HEK293 (cell line): Measurements from ENCODE around the gene RSKR.
A peak's percentile ranks its signal among the peaks of the same experiment; 100 is the strongest.

ENCODE experiments used
- CTCF ChIA-PET: fragments of 350-600 bp; formaldehyde crosslinking; extraction: SDS; loops from one replicate; lab custom pipeline; 2021; ENCODE audit warnings: antibody characterized with exemption; lab: Yijun Ruan, JAX
- POLR2A ChIA-PET: fragments of 300-600 bp; formaldehyde crosslinking; extraction: SDS; loops from one replicate; lab custom pipeline; 2020; ENCODE audit warnings: antibody characterized with exemption, inconsistent platforms; lab: Yijun Ruan, JAX
- H3K27ac ChIP-seq: fragments of 200-500 bp; sonication (Bioruptor generic); 2 replicates; pipeline ENCODE4 v1.5.1; 2014; ENCODE audit warnings: low read depth, low read length, control low read depth, inconsistent platforms; ENCODE audit errors: extremely low read depth
- H3K36me3 ChIP-seq, 2 experiments: fragments of 200-500 bp in 1 of 2; sonication (Bioruptor generic) in 1 of 2; 1 replicate in 1 of 2; 2 replicates in 1 of 2; pipeline ENCODE4 v1.5.1; 2014 to 2017; ENCODE audit warnings: inconsistent platforms in 2 of 2, low read length in 2 of 2; ENCODE audit not compliant: control insufficient read depth in 2 of 2, insufficient read depth in 1 of 2
- H3K4me1 ChIP-seq: fragments of 200-500 bp; sonication (Bioruptor generic); 2 replicates; pipeline ENCODE4 v1.5.1; 2014; ENCODE audit warnings: mild to moderate bottlenecking, low read length, inconsistent platforms; ENCODE audit not compliant: control insufficient read depth, insufficient read depth
- H3K4me3 ChIP-seq: 2 replicates; pipeline ENCODE4 v1.5.1; 2011; ENCODE audit warnings: low read depth, mild to moderate bottlenecking, control low read depth, low read length, moderate library complexity
- H3K9me3 ChIP-seq: fragments of 200-500 bp; sonication (Bioruptor generic); 2 replicates; pipeline ENCODE4 v1.5.1; 2014; ENCODE audit warnings: low read depth, low read length, inconsistent platforms; ENCODE audit not compliant: control insufficient read depth, insufficient read depth
- BCL11B ChIP-seq: fragments of 450-650 bp; formaldehyde crosslinking; IDR thresholded peaks from 2 replicates; pipeline ENCODE4 v1.5.1; 2016; ENCODE audit warnings: low read depth, missing biosample characterization, missing genetic modification characterization
- FEZF1 ChIP-seq: fragments of 450-650 bp; formaldehyde crosslinking; IDR thresholded peaks from 2 replicates; pipeline ENCODE4 v1.5.1; 2016; ENCODE audit warnings: missing biosample characterization, missing genetic modification characterization
- GFI1B ChIP-seq: fragments of 450-650 bp; formaldehyde crosslinking; IDR thresholded peaks from 2 replicates; pipeline ENCODE4 v1.5.1; 2016; ENCODE audit warnings: missing biosample characterization, missing genetic modification characterization
- MEIS1 ChIP-seq: sonication (generic); formaldehyde crosslinking; IDR thresholded peaks from 2 replicates; pipeline ENCODE4 v1.8.1; 2022; ENCODE audit warnings: missing genetic modification reagents, mild to moderate bottlenecking, borderline replicate concordance
- OVOL3 ChIP-seq: fragments of 450-650 bp; formaldehyde crosslinking; IDR thresholded peaks from 2 replicates; pipeline ENCODE4 v1.5.1; 2016; ENCODE audit warnings: missing biosample characterization, missing genetic modification characterization
- RBAK ChIP-seq: fragments of 450-650 bp; formaldehyde crosslinking; IDR thresholded peaks from 2 replicates; pipeline ENCODE4 v1.5.1; 2016; ENCODE audit warnings: missing biosample characterization, missing genetic modification characterization
- SCRT1 ChIP-seq: fragments of 450-650 bp; formaldehyde crosslinking; IDR thresholded peaks from 2 replicates; pipeline ENCODE4 v1.5.1; 2016; ENCODE audit warnings: missing biosample characterization, missing genetic modification characterization, borderline replicate concordance
- SCRT2 ChIP-seq: fragments of 450-650 bp; formaldehyde crosslinking; IDR thresholded peaks from 2 replicates; pipeline ENCODE4 v1.5.1; 2016; ENCODE audit warnings: missing biosample characterization, missing genetic modification characterization
- TSHZ1 ChIP-seq: fragments of 450-650 bp; formaldehyde crosslinking; IDR thresholded peaks from 2 replicates; pipeline ENCODE4 v1.5.1; 2016; ENCODE audit warnings: missing biosample characterization, missing genetic modification characterization, borderline replicate concordance
- YY1 ChIP-seq: fragments of 450-650 bp; formaldehyde crosslinking; IDR thresholded peaks from 2 replicates; pipeline ENCODE4 v1.5.1; 2018; ENCODE audit warnings: missing biosample characterization, missing genetic modification characterization
- ZBTB26 ChIP-seq: fragments of 450-650 bp; formaldehyde crosslinking; optimal IDR thresholded peaks from 2 replicates; pipeline ENCODE3; 2016; ENCODE audit warnings: missing biosample characterization, mild to moderate bottlenecking, missing genetic modification characterization
- ZBTB7A ChIP-seq: fragments of 450-650 bp; formaldehyde crosslinking; IDR thresholded peaks from 2 replicates; pipeline ENCODE4 v1.5.1; 2016; ENCODE audit warnings: low read depth, missing biosample characterization, missing genetic modification characterization
- ZNF133 ChIP-seq: fragments of 450-650 bp; formaldehyde crosslinking; IDR thresholded peaks from 2 replicates; pipeline ENCODE4 v1.5.1; 2016; ENCODE audit warnings: missing biosample characterization, missing genetic modification characterization
- ZNF146 ChIP-seq: fragments of 450-650 bp; formaldehyde crosslinking; IDR thresholded peaks from 2 replicates; pipeline ENCODE4 v1.5.1; 2016; ENCODE audit warnings: missing biosample characterization, missing genetic modification characterization
- ZNF37A ChIP-seq: fragments of 450-650 bp; IDR thresholded peaks from 2 replicates; pipeline ENCODE4 v1.5.1; 2018; ENCODE audit warnings: missing biosample characterization, missing genetic modification characterization
- ZNF391 ChIP-seq: fragments of 450-650 bp; formaldehyde crosslinking; IDR thresholded peaks from 2 replicates; pipeline ENCODE4 v1.5.1; 2016; ENCODE audit warnings: low read depth, missing biosample characterization, missing genetic modification characterization, borderline replicate concordance
- ZNF449 ChIP-seq: fragments of 450-650 bp; formaldehyde crosslinking; IDR thresholded peaks from 2 replicates; pipeline ENCODE4 v1.5.1; 2017; ENCODE audit warnings: missing biosample characterization, mild to moderate bottlenecking, missing genetic modification characterization, moderate library complexity
- ZNF530 ChIP-seq: fragments of 450-650 bp; formaldehyde crosslinking; IDR thresholded peaks from 2 replicates; pipeline ENCODE4 v1.5.1; 2016; ENCODE audit warnings: low read depth, missing biosample characterization, missing genetic modification characterization
- ZNF626 ChIP-seq: fragments of 450-650 bp; sonication (Bioruptor Pico); formaldehyde crosslinking; IDR thresholded peaks from 2 replicates; pipeline ENCODE4 v1.5.1; 2018; ENCODE audit warnings: missing biosample characterization, missing genetic modification characterization, inconsistent platforms
- ZSCAN16 ChIP-seq: fragments of 450-650 bp; formaldehyde crosslinking; IDR thresholded peaks from 2 replicates; pipeline ENCODE4 v1.5.1; 2016; ENCODE audit warnings: missing biosample characterization, missing genetic modification characterization
- ZXDB ChIP-seq: fragments of 450-650 bp; formaldehyde crosslinking; IDR thresholded peaks from 2 replicates; pipeline ENCODE4 v1.5.1; 2016; ENCODE audit warnings: missing biosample characterization, missing genetic modification characterization

The RSKR gene

DNA sequence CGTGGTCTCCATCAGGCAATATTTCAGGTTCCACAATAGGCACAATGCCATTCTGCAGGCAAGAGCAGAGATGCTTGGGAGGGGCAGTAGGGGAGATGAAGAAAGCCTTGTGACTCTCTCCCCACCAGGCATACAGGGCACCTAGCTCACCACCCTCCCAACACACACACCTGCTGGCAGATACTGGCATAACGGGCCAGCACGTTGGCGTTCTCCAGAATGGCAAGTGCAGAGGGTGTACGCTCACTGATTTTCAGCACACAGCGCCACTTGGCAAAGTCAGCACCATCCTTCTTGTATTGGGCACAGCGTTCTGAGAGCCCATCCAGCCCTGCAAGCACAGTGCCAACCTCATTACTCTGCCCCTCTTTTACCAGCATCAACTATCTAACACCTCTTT lies 39.5 kb downstream of the RSKR start (continued):
- TF ChIP-seq BCL11B (tag by site-specific recombination) (no peak), ZNF146 (no peak), ZSCAN16 (tag by site-specific recombination) (no peak), OVOL3 (tag by site-specific recombination) (no peak), ZBTB26 (no peak), ZNF391 (tag by site-specific recombination) (no peak), RBAK (tag by site-specific recombination) (no peak)
- TF ChIP-seq, all 188 proteins: peak for 0

GRCh38 chr17:28573966-28574480 lies 40.0 kb downstream of the RSKR start:
- Histone ChIP-seq H3K9me3 (no peaks in the 10 kb centered on the region), H3K4me3 (no peak overlapping the region), H3K4me1 (peaks cover 11% of the 10 kb centered on the region), H3K27ac (no peak overlapping the region), H3K36me3 (peaks cover 27 to 40% of the 10 kb centered on the region in 2 experiments)
- CTCF ChIA-PET, result interaction anchor here (1.8 kb wide), 1 partner anchor 25 kb away, joined by 11 read pairs; no protein-coding TSS in a partner anchor
- TF ChIP-seq ZBTB7A (tag by site-specific recombination) (no peak), TSHZ1 (tag by site-specific recombination) (no peak), ZNF626 (tag by site-specific recombination) (no peak), YY1 (tag by site-specific recombination) (no peak), FEZF1 (tag by site-specific recombination) (no peak), ZNF37A (tag by site-specific recombination) (no peak), SCRT2 (no peak), GFI1B (tag by site-specific recombination) (no peak), ZNF530 (tag by site-specific recombination) (no peak), MEIS1 (no peak), ZXDB (no peak), SCRT1 (tag by site-specific recombination) (no peak)
- POLR2A ChIA-PET, result no interaction called here

DNA sequence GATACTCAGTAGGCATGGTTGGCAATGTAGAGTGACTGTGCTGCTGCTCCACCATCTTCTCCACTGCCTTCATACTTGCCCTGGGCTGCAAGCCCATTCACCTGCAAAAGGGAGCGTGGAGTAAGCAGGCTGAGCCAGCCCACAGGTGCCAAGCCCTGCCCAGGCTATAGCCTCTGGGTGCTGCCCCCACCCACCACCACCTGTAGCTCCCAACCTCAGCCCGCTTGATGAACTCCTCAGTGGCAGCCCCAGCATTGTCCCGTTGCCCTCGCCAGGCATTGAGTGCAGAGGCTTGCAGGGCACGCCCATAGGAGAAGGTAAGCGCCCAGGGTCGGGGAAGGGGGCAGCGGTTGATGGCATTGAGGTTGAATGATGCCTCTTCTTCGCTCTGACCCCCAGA lies 40.5 kb downstream of the RSKR start:
- POLR2A ChIA-PET, result interaction anchor here (3.9 kb wide), 1 partner anchor 22 kb away, joined by 68 read pairs; the partner anchor contains the start of gene UNC119
- TF ChIP-seq ZNF133 (tag by site-specific recombination) (no peak), SCRT2 (peak; percentile 76; the same call in 1 of the 2 replicates), ZNF449 (tag by site-specific recombination) (no peak)
- Histone ChIP-seq H3K36me3 (peaks cover 27 to 37% of the 10 kb centered on the region in 2 experiments), H3K4me3 (no peak overlapping the region), H3K27ac (no peak overlapping the region), H3K4me1 (peaks cover 11% of the 10 kb centered on the region), H3K9me3 (no peaks in the 10 kb centered on the region)
- CTCF ChIA-PET, result interaction anchor here (4.5 kb wide), 1 partner anchor 26 kb away, joined by 26 read pairs; no protein-coding TSS in a partner anchor
